ENCODE measurements around the gene ZC3HAV1.
"Not testable (repeated sequence)": the region's sequence is repeated elsewhere in the genome, so short reads cannot be mapped to it uniquely, and the experiment has no call there.

ZC3HAV1 gene

GRCh38 chr7:139112316-139112715 is 2.8 kb upstream of the ZC3HAV1 start:
- no peak for DNase-seq

- DNase-seq: no peak
These were observed 2.3 kb upstream of the ZC3HAV1 start for GRCh38 chr7:139111811-139112301.

DNA sequence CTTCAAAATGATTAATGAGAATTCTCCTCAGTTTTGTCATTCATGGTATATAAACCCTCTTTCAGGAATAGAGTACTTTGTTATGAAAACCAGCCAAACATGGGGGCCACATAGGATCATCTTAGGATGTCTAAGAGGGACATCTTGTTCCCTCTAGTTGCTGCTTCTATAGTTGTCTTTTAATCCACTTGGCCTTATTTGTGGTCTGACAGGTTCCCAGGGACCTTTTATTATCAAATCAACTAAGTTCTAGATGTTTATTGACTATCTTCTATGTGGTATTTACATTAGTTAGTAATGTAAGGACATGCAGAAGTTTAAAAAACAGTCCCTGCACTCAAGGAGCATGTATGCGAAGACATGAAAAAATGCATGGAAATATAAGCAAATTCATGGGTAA is 1.6 kb upstream of the ZC3HAV1 start:
- DNase-seq: no peak

DNA sequence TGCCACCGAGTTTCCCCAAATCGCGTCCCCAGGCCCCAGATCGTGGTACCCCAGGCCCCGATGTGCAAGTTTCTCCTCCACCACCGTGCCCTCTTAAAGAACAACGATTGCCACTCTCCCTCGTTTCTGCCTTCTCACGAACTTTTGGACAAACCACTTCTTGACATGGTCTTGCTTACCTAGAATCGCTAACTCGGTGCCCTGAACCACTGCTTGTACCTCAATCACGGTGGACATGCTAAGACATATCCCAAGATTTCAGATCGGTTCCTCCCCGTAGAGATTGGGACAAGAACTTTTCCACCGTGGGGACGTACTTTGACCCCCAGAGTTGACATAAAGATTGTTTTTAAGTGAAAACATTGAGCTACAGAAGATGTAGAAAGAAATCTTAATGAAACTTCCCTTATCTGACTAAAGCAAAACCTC is 477 bp upstream of the ZC3HAV1 start:
- DNase-seq: no peak

DNA sequence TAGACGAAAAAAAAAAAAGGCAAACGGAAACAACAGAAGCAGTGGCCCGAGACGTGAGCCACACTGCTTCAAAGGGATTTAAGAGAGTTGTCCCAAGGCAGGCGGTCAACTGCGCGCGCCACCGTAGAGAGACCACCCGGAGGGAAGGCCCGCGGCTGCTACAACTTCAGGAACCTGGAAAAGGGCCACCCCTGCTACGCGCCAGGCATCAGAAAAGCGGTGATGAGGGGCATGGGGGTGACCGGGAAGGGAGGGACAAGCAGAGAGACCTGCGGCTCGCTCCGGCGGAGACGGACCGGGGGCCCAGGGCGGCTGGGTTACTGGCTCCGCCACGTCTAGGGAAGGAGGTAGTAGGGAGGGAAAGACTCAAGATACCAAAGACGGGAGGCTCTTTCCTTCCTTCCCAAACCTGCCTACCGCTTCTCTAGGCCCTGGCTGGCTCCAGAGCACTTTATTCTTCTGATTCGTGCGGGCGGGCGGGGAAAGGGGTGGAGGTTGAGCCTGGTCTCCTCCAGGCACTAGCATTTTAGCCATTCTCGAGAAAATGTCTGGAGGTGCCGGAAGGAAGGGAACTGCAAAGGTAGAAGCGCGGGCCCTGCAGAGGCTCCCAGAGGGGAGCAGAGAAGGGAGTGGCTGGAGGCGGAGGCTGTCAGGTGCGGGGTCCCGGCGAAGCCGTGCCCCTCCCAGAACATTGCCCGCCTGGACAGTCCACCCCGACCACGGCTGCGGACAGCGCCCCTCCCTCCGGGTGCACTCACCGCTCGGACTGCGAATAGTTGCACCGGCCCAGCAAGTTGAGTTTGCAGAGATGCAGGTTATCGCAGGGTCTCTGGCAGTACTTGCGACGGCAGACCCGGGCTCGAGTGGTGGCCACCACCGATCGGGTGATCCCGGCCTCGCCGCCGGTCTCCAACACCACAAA is 993 bp downstream of the ZC3HAV1 start:
- DNase-seq: peak; percentile 65

DNA sequence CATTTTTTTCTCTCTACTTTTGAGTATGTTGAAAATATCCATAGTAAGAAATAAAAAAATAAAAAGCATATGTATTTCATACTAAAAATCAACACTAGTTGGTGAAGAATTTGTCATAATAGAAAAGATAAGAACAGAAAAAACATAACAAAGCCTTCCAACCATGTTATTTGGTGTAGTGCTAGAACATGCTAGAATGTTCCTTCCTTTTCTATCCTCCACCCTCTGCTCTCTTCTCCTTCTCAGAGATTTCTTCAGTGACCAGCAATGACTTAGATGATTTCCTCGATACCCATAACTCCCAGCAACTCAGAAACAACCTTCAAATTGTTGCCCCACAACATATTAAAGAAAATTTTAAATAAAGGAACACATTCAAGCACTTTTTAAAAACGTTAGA is 2.6 kb downstream of the ZC3HAV1 start:
- DNase-seq: no peak

DNA sequence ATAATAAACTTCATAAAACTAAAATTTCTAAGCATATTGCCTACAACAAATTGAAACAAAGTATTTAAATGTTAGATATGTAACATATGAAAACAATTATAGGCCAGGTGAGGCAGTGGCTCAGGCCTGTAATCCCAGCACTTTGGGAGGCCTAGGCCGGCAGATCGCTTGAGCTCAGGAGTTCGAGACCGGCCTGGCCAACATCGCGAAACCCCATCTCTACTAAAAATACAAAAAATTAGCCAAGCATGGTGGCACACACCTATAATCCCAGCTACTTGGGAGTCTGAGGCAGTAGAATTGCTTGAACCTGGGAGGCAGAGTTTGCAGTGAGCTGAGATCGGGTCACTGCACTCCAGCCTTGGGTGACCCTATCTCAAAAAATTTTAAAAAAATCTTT is 3.3 kb downstream of the ZC3HAV1 start:
- not testable (repeated sequence) for DNase-seq

GRCh38 chr7:139105484-139105883 is 4.0 kb downstream of the ZC3HAV1 start:
- no peak for DNase-seq

GRCh38 chr7:139104091-139104450 is 5.4 kb downstream of the ZC3HAV1 start:
- no peak for DNase-seq

GRCh38 chr7:139103057-139103815 is 6.3 kb downstream of the ZC3HAV1 start:
- DNase-seq: no peak

- DNase-seq: not testable (repeated sequence)
These were observed 7.8 kb downstream of the ZC3HAV1 start for GRCh38 chr7:139101637-139102158.

- no peak for DNase-seq
These were observed 10.2 kb downstream of the ZC3HAV1 start for GRCh38 chr7:139099172-139099947.

DNA sequence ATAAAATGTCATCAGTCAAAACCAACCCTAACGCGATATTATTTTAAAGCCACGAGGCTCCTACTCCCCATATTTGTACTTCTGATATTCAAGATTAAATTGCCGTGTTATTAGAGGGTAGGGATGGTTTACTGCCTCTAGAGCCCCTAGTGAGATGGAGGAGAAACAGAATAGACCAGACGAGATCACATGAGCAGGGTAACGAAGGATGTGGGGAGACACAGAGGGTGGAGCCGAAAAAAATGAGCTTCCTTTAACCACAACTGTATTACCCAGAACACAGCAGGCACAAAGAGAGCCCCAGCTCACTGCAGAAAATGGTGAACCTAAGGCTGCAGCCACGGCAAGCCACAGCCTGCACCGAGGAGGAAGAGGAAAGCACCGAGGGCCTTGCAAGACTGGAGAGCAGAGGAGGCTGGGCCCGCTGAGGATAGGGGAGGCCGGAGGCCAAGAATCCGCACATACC is 14.3 kb downstream of the ZC3HAV1 start:
- no peak for DNase-seq

- no peak for DNase-seq
These were observed 14.9 kb downstream of the ZC3HAV1 start for GRCh38 chr7:139094596-139094995.

DNA sequence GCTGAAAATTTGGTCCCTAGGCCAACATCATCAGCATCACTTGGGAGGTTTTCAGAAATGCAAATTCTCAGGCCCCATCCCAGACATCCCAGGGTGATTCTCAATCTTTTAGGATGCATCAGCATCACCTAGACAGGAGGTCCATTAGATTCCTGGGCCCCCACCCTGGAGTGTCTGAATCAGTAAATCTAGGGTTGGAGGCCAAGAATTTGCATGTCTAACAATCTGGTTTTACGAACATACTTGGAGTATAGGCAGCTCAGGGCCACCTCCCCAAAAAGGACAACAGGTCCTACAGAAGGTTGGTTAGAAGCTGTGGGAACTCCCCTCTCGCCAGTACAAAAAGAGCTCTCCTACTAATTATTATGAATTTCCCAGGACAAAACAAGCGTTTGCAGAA is 15.5 kb downstream of the ZC3HAV1 start:
- DNase-seq: no peak

DNA sequence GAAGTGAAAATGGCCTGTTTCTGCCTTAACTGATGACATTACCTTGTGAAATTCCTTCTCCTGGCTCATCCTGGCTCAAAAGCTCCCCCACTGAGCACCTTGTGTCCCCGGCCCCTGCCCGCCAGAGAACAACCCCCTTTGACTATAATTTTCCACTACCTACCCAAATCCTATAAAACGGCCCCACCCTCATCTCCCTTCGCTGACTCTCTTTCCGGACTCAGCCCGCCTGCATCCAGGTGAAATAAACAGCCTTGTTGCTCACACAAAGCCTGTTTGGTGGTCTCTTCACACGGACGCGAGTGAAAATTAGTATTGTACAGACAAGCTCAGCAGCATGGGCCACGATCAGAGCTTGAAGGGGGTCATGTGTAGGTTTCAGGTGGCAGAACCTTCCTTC is 16.0 kb downstream of the ZC3HAV1 start:
- not testable (repeated sequence) for DNase-seq

DNA sequence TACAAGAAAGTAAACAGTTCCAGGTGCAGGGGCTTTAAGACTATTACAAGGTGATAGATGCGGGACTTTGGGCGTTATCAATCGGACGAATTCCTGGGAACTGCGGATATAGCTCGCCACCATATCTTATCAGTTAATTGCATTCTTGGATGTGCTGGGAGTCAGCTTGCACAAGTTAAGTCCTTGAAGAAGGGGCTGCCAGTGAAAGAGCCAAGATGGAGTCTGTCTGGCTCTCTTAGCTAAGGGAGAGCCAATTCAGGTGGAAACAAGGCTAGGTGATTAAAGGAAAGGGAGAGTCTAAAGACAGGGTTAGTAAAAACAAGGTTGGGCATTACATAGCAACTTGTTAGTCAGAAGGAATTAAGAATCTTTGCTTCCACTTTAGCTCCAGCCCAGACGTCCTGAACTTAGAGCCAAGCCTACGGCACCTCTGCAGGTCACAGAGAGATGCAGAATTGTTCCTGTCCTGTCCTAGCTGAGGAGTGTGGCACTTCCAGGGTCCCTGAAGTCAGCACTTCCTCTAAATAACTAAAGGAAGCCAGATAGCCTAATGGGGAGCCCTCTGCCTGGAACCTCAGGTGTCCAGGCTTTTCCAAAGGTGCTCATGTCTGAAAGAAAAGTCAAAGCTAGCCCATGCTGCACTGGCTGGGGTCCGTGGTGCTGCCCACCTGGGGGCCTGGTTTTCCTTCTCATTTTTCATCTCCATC is 17.3 kb downstream of the ZC3HAV1 start:
- DNase-seq: no peak

GRCh38 chr7:139091677-139091996 is 17.9 kb downstream of the ZC3HAV1 start:
- no peak for DNase-seq

DNA sequence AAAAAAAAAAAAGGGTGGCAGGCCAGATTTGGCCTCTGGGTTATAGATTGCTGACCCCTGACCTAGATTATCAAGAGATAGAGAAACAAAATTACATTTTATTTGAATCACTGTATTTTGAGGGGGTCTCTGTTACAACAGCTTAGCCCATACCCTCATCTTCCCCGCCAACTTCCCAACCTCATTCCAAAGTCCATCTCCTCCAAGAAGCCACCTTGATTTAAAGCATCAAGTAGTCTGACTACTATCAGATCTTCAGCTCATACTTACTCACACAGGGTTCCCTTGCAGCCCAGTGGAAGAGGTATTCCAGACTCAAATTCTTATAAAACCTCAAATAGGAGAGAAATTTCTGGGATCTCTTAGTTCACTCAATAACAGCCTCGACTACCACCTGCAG is 20.4 kb downstream of the ZC3HAV1 start:
- no peak for DNase-seq

DNA sequence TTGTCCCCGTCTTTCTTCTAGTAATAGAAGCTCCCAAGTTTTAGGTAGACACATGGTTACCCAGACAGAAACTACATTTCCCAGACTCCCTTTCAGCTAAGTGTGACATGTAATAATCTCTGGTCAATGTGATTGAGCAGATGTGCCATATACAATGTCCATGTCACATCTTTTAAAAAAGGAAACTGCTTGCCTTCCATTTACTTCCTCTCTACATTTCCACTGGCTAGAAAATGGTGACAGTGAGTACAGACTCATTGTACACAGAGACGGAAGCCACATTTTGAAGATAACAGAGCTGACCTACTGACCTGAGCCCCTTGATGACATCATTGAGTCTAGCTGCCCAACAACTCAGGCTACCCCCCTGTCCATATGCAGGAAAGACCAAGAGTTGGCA is 21.3 kb downstream of the ZC3HAV1 start:
- no peak for DNase-seq

GRCh38 chr7:139087212-139087611 is 22.3 kb downstream of the ZC3HAV1 start:
- DNase-seq: no peak

GRCh38 chr7:139086454-139086853 is 23.1 kb downstream of the ZC3HAV1 start:
- no peak for DNase-seq

All from NCI-H748 treated with DMSO at 0.1 percent for 48 hours (cell line).